CD4-positive, alpha-beta T cell (primary cell): ENCODE data around the gene PRR15L. TPM values are rescaled to one million over a fixed set of nuclear protein-coding genes. Genes with fewer than 3 reads are reported as not detected.

Source experiments
- ATAC-seq: fragments of 200-7000 bp; cut with Tn5 transposase; one replicate; pipeline ENCODE4 v1.10.0; 2022; ENCODE audit warnings: mild to moderate bottlenecking; ENCODE audit not compliant: poor library complexity
- CTCF ChIA-PET: fragments of 350-600 bp; sonication (Branson Sonifier 250); formaldehyde crosslinking; loops from one replicate; lab custom pipeline; 2021; ENCODE audit warnings: antibody characterized with exemption, inconsistent platforms; lab: Charles Lee
- POLR2A ChIA-PET: fragments of 350-600 bp; sonication (Branson Sonifier 250); formaldehyde crosslinking; loops from one replicate; lab custom pipeline; 2021; ENCODE audit warnings: antibody characterized with exemption, inconsistent platforms; lab: Charles Lee
- DNase-seq, 14 experiments: peaks; one replicate each; pipeline ENCODE4 v3.0.0-alpha.2; 2013 to 2020; ENCODE audit warnings: mixed read lengths in 2 of 14
- H3K27ac ChIP-seq, 2 donors: one replicate each; pipeline versions ENCODE4 v1.5.1 to v1.7.0; 2013; ENCODE audit warnings: low read length in 2 of 2, low read depth in 1 of 2, mild to moderate bottlenecking in 1 of 2
- H3K27me3 ChIP-seq, 2 experiments: 1 replicate in 1 of 2; 2 replicates in 1 of 2; pipeline versions ENCODE4 v1.6.1 to v1.7.0; 2013; ENCODE audit warnings: low read length in 2 of 2, control low read depth in 1 of 2, mild to moderate bottlenecking in 1 of 2, moderate library complexity in 1 of 2; ENCODE audit not compliant: insufficient read depth in 2 of 2, control insufficient read depth in 1 of 2
- H3K36me3 ChIP-seq: one replicate; pipeline ENCODE4 v1.6.1; 2013; ENCODE audit warnings: low read length, control low read depth; ENCODE audit not compliant: insufficient read depth
- H3K4me1 ChIP-seq: one replicate; pipeline ENCODE4 v1.6.1; 2013; ENCODE audit warnings: low read length, control low read depth; ENCODE audit not compliant: insufficient read depth
- H3K4me3 ChIP-seq: one replicate; pipeline ENCODE4 v1.5.1; 2013; ENCODE audit warnings: mild to moderate bottlenecking, low read length, moderate library complexity
- H3K9me3 ChIP-seq, 2 experiments: 1 replicate in 1 of 2; 2 replicates in 1 of 2; pipeline versions ENCODE4 v1.6.1 to v1.7.0; 2013; ENCODE audit warnings: low read length in 2 of 2, mild to moderate bottlenecking in 2 of 2, control low read depth in 1 of 2, moderate library complexity in 1 of 2; ENCODE audit not compliant: control insufficient read depth in 1 of 2, insufficient read depth in 1 of 2
- H3K27ac Mint-ChIP-seq: one replicate; pipeline ENCODE4 v1.8.0; 2020; ENCODE audit warnings: mixed read lengths
- H3K27me3 Mint-ChIP-seq: one replicate; pipeline ENCODE4 v1.8.0; 2021; ENCODE audit warnings: mixed read lengths
- H3K36me3 Mint-ChIP-seq: one replicate; pipeline ENCODE4 v1.8.0; 2021; ENCODE audit warnings: low read depth, mixed read lengths
- H3K4me1 Mint-ChIP-seq: one replicate; pipeline ENCODE4 v1.8.0; 2021; ENCODE audit warnings: low read depth, mixed read lengths
- H3K4me3 Mint-ChIP-seq: one replicate; pipeline ENCODE4 v1.8.0; 2020; ENCODE audit warnings: mild to moderate bottlenecking, mixed read lengths
- H3K9me3 Mint-ChIP-seq: one replicate; pipeline ENCODE4 v1.8.0; 2020; ENCODE audit warnings: mixed read lengths
- CTCF ChIP-seq: fragments of 200-600 bp; IDR thresholded peaks from one replicate; pipeline ENCODE4 v1.8.0; 2022; ENCODE audit warnings: antibody characterized with exemption, mild to moderate bottlenecking
- intact Hi-C, 2 experiments: fragments of 100-400 bp; cut with DNase I in 1 of 2; cut with micrococcal nuclease in 1 of 2; formaldehyde crosslinking; loops; one replicate each; pipeline versions ENCODE4 v1.15.1 to v1.9.0; 2023 to 2025; cut with DNase I, micrococcal nuclease
- total RNA-seq, 174 experiments: library from RNA in 2 of 174; stranded (reverse) in 2 of 174; gene quantifications; one replicate each; pipeline ENCODE4 v1.2.3 and lab custom pipeline; 2021 to 2026

Gene PRR15L
- total RNA-seq, 2 experiments from 2014 or later: not detected

GRCh38 chr17:47982091-47982617, 24.5 kb upstream of the PRR15L start:
- POLR2A ChIA-PET: interaction anchor here (1.0 kb wide), 1 partner anchor 11 kb away, joined by 3 read pairs; the partner anchor contains the start of gene CDK5RAP3
- TF ChIP-seq CTCF: no peak
- H3K27ac ChIP-seq: no peak overlapping the region
- no peak for ATAC-seq
- H3K27me3 ChIP-seq: no peaks in the 10 kb centered on the region
- Mint-ChIP-seq H3K27ac (no peak overlapping the region), H3K36me3 (peaks cover 66% of the 10 kb centered on the region), H3K4me1 (no peaks in the 10 kb centered on the region), H3K9me3 (no peaks in the 10 kb centered on the region), H3K4me3 (no peak overlapping the region), H3K27me3 (no peaks in the 10 kb centered on the region)
- peaks cover 19% of the 10 kb centered on the region for H3K4me1 ChIP-seq
- H3K9me3 ChIP-seq: no peaks in the 10 kb centered on the region
- H3K4me3 ChIP-seq: no peak overlapping the region
- CTCF ChIA-PET: no interaction called here
- no peak for DNase-seq
- H3K36me3 ChIP-seq: peaks cover 52% of the 10 kb centered on the region
- intact Hi-C loops: no loop called here

- H3K36me3 Mint-ChIP-seq: peaks cover 72% of the 10 kb centered on the region
- Histone ChIP-seq H3K9me3 (no peaks in the 10 kb centered on the region), H3K27me3 (no peaks in the 10 kb centered on the region), H3K36me3 (peaks cover 56% of the 10 kb centered on the region), H3K27ac (no peak overlapping the region), H3K4me1 (peaks cover 19% of the 10 kb centered on the region), H3K4me3 (no peak overlapping the region)
- no peak for TF ChIP-seq CTCF
- peak in 1 of 14 experiments; percentile 44 for DNase-seq
- no peak for ATAC-seq
- intact Hi-C loops: no loop called here
- no peaks in the 10 kb centered on the region for H3K27me3 Mint-ChIP-seq
- no peaks in the 10 kb centered on the region for H3K9me3 Mint-ChIP-seq
- no peak overlapping the region for H3K4me3 Mint-ChIP-seq
- ChIA-PET CTCF (no interaction called here), POLR2A (interaction anchor here (0.5 kb wide), 1 partner anchor 11 kb away, joined by 3 read pairs; the partner anchor contains the start of gene CDK5RAP3)
- no peak overlapping the region for H3K27ac Mint-ChIP-seq
- H3K4me1 Mint-ChIP-seq: no peaks in the 10 kb centered on the region
Observed at GRCh38 chr17:47981462-47981861, 23.8 kb upstream of the PRR15L start.

GRCh38 chr17:47980541-47980940, 22.9 kb upstream of the PRR15L start:
- Histone ChIP-seq H3K27ac (no peak overlapping the region), H3K4me1 (peaks cover 19% of the 10 kb centered on the region), H3K9me3 (no peaks in the 10 kb centered on the region), H3K4me3 (no peak overlapping the region), H3K27me3 (no peaks in the 10 kb centered on the region), H3K36me3 (peaks cover 65% of the 10 kb centered on the region)
- POLR2A ChIA-PET: no interaction called here
- ATAC-seq (no peak), DNase-seq (no peak)
- H3K27me3 Mint-ChIP-seq: no peaks in the 10 kb centered on the region
- H3K4me1 Mint-ChIP-seq: no peaks in the 10 kb centered on the region
- peaks cover 78% of the 10 kb centered on the region for H3K36me3 Mint-ChIP-seq
- no peak overlapping the region for H3K4me3 Mint-ChIP-seq
- no peaks in the 10 kb centered on the region for H3K9me3 Mint-ChIP-seq
- intact Hi-C loops: no loop called here
- H3K27ac Mint-ChIP-seq: no peak overlapping the region
- CTCF ChIA-PET: no interaction called here
- no peak for TF ChIP-seq CTCF
